ENCODE results near the gene TMC8.
"Not testable (repeated sequence)": the region's sequence is repeated elsewhere in the genome, so short reads cannot be mapped to it uniquely, and the experiment has no call there.

The TMC8 gene

DNA sequence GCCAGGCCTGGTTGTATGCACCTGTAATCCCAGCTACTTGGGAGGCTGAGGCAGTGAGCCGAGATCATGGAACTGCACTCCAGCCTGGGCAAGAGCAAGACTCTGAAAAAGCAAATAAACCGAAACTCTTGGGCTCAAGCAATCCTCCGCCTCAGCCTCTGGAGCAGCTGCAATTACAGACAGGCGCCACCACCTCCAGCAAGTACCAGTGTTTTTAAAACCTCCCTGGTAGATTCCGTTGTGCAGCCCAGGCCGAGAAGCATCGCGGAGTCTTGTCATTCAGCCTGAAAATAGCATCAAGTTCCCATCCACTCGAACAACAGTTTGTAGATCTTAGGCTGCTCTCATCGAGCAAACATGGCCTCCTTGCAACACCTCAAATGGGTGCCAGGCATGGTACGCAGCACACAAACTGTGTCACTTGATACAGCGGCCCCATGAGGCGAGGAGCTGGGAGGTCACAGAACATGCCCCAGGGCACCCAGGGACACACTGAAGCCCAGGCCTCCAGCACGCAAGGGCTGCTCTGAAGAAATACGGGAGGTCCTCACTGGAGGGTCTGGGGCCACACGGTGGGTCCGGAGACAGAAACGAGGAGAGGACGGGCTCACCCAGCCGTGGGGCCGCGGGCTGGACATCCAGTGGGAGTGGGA lies 20.1 kb upstream of the TMC8 start:
- no peak for DNase-seq

DNA sequence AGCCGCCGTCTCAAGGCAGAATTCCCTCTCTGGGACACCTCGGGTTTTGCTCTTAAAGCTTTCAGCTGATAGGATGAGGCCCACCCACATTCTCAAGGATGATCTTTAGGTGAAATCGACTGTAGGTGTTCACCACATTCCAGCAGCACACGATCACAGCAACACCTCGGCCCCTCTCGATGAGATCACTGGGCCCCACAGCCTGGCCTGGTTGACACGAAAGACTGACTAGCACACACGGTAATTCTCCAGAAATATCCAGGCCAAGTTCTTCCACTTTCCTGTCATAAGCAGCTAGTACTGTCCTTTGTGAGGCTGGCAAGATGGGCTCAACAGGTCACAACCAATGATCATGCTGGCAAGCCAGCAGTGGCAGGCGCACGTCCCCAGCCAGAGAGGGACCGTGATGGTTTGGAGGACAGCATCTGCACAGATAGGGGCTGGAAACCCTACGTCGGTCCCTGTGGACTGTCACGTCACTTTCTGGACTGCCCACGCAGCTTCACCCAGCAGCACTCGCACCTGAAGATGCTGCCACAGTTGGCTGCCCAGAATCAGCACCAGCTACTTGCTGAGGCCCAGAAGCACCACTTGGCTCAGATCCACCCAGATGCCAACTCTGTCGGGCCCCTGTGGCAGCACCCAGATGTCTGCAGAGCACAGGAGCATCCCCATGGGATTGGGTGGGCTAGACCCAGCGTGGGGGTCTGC lies 19.4 kb upstream of the TMC8 start:
- DNase-seq = no peak

DNA sequence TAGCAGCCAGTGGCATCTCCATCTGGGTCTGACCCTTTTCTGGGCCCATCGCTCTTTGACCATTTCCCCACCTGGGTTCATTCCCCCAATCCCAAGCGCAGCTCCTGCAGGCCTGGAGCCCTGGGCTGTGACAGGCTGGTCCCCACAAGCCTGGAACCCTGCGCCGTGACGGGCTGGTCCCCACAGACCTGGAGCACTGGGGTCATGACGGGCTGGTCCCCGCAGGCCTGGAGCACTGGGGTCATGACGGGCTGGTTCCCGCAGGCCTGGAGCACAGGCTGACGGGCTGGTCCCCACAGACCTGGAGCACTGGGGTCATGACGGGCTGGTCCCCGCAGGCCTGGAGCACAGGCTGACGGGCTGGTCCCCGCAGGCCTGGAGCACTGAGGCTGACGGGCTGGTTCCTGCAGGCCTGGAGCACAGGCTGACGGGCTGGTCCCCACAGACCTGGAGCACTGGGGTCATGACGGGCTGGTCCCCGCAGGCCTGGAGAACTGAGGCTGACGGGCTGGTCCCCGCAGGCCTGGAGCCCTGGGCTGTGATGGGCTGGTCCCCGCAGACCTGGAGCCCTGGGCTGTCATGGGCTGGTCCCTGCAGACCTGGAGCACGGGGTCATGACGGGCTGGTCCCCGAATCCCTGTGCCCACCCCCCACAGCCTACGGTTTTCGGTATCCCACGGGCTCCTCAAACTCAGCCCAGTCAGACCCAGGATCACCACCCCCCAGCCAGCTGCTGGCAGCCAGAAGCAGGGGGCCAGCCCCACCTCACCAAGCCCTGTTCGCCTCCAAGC lies 18.6 kb upstream of the TMC8 start:
- no peak for DNase-seq

DNA sequence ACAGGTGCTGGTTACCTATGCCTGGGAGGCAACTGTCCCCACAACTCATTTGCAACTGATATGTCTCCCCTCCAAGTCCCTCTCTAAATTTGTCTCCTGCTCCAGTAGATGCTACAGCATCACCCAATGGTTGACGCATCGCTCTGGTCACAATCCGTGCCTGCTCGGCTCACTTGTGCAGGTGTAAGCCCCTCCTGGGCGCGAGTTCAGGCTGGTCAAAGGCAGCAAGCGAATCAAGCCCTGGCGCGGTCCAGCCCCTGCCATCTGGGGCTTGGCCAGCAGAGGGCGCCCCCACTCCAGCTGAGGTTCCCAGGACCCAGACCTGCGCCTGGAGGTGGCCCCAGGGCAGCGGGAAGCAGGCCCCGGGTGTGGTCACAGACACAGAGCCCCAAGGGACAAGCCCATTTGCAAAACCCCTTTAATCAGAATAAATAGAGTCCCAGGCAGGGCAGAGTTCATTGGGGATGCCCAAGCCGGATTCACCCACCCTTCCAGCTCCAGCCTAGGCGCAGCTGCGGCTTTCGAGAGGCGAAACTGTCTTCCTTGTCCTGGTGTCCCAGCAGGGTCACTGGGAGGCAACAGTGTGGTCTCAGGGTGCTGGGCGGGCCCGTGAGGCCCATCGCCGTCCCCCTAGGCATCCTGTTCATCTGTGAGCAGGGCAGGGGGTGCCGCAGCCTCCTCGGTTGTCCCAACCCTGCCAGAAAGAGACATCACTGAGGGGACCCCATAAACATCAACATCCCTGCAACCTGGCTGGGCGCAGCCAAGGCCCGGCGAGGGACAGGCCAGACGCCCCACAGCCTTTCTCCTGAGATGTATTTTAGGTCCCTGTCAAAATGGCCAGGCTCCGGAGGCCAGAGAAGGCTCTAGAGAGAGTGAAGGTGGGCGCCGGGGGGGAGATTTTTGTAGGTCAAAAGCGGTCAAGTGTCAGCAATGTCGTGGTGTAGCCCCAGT lies 17.8 kb upstream of the TMC8 start:
- peak; percentile 40 to 42 for DNase-seq

DNA sequence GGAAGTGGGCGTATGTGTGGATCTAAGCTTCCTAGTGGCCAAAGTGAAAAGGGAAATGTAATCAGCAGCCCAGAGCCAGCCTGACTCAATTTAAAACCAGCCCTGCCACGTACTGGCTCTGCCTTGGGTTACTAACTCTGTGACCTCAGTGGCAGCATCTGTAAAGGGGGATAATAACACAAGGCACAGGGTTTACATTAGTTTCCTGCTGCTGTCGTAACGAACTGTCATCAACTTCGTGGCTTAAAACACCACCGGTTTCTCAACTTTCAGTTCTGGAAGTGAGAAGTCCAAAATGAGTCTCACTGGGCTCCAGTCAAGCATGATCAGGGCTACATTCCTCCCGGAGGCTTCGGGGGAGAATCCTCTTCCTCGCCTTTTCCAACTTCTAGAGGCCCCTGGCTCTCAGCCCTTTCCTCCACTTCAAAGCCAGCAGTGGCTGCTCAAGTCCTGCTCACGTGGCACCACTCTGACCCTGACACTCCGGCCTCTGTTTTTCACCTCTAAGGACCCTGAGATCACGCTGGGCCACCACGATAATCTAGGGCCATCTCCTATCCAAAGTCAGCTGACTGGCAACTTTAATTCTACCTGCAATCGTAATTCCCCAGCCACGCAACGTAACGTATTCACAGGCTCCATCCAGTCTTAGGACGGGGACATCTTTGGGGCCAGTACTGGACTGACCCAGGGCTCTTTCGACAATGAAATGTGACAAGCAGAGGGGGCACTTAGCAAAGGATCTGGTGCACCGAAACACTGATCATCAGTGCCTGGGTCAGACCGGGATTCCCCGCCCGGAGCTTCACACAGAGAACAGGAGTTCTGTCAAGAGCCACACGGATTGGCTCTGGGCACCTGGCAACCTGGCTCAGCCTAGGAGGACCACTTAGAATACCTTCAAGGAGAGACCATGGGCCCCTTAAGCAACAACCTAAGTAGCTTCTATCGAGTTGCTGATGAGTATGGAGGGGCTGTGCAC lies 16.5 kb upstream of the TMC8 start:
- DNase-seq = no peak

DNA sequence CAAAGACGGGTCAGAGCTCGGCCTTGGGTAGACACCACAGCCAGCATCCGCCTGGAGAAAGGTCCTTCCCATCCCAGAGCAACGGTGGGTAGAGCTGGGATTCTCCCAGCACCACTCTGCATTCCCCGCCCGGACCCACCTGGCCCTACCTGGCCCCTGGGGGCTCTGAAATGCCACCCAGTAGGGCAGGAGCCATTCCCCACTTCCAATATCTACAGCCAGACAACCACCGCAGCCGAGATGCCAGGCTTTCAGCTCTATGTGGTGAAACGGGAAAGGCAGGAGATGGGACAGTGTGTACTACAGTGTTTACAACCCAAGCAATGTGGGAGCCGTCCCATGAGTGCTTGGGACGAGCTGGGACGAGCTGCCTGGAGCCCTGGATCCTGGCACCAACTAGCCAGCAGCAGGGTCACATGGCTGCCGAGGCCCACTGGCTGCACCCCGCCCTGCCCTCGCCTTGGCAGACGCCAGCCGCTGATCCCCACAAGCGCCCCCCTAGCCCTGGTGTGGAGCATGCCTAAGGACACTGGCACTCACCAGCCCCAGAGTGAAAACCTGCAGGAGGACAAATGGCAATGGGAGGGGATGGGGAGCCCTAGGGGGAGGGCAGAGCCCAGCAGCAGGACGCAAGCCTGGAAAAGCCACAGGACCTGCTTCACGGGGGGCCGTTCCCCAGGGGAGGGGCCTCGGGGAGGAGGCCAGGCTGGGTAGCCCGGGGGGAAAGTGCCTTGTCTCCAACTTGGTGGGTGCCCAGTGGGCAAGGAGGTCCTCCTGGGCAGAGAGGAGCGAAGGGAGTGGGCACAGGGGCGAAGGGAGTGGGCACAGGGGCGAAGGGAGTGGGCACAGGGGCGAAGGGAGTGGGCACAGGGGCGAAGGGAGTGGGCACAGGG lies 15.5 kb upstream of the TMC8 start:
- DNase-seq = no peak

DNA sequence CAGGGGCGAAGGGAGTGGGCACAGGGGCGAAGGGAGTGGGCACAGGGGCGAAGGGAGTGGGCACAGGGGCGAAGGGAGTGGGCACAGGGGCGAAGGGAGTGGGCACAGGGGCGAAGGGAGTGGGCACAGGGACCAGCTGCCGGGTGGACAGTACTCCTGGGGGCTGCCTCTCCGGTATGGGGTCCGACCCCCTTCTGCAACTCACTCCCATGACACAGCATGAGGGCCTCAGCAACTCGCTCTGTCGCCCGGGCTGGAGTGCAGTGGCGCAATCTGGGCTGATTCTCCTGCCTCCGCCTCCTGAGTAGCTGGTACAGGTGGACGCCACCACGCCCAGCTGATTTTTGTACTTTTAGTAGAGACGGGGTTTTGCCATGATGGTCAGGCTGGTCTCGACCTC lies 14.8 kb upstream of the TMC8 start:
- DNase-seq = not testable (repeated sequence)

DNA sequence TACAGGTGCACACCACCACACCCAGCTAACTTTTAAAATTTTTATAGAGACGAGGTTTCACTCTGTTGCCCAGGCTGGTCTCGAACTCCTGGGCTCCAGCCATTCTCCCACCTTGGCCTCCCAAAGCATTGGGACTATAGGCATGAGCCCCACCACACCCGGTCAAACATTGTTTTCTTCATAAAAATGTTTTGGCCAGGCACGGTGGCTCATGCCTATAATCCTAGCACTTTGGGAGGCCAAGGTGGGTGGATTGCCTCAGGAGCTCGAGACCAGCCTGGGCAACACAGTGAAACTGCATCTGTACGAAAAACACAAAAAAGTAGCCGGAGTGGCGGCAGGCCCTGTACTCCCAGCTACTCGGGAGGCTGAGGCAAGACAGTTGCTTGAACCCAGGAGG lies 14.2 kb upstream of the TMC8 start:
- DNase-seq = no peak

DNA sequence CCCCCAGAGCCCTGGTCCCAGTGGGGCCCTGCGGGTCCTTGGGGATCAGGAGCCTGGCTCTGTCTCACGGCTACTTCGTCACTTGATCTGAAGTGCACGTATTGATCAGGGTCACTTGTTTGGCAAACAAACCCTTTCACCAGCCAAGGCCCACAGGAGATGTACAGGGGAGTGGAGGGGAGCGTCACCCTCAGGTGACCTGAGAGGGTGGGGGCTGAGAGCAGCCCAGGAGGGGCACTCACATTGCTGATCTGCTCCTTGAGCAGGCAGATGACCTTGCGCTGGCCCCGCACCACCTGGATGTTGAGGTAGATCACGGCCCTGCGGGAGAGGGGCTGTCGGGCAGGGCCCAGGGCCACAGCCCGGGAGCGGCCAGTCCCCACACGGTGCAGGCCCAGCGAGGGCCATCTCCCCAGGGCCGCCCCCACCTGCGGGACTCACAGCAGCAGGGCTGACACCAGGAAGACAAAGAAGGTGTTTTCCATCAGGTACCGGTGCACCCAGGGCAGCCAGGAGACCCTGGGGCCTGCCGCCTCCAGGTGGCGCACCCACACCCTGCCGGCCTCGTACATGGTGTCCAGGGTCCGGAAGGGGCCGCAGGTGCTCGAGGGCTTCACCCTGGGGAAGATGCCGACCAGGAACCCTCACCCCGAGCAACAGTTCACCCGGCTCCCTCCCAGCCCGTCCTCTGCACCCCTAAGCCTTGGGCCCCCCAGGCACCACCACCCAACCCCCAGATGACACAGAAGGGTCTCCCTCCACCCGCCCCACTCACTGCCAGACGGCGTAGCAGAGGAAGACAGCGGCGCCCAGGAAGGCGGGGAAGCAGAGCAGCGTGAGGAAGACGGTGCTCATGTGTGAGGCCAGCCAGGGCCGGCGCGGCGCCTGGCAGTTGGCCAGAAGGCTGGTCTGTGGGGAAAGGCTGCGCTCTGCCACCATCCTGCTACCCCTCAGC lies 13.3 kb upstream of the TMC8 start:
- DNase-seq = no peak

DNA sequence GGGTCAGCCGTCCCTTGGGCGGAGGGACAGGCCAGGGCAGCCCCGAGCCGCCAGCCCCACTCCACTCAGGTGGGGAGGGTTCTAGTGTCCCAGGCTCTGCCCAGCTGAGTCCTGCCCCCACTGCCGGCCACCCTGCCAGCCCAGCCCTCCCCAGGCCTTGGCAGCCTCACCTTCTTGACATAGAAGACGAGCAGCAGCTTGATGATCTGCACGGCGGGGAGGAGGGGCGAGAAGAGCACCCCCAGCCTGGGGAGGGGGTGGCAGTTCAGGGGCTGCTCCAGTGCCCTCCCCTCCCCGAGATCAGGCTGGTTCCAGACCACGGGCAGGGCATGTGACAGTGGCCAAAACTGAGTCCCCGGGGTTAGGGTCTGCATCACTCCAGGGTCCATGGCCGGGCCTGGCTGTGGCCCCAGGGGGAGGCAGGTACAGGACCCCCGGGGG lies 11.8 kb upstream of the TMC8 start:
- DNase-seq = no peak

DNA sequence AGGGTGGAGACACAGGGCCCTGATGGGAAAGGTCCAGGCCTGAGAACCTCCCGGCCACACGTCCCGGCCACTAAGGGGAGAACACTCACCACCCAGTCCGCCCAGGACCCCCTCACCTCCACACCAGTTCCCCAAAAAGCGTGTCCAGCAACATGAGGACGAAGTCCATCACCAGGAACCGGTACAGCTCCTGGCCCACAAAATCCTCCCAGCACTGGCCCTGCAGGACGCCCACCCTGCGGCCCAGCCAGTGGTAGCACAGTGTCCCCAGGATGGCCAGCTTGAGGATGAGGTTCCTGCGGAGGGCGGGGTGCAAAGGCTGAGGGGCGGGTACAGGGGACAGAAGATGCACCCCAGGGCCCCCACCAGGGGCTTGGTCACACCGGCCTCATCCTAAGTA lies 10.0 kb upstream of the TMC8 start:
- DNase-seq = no peak

DNA sequence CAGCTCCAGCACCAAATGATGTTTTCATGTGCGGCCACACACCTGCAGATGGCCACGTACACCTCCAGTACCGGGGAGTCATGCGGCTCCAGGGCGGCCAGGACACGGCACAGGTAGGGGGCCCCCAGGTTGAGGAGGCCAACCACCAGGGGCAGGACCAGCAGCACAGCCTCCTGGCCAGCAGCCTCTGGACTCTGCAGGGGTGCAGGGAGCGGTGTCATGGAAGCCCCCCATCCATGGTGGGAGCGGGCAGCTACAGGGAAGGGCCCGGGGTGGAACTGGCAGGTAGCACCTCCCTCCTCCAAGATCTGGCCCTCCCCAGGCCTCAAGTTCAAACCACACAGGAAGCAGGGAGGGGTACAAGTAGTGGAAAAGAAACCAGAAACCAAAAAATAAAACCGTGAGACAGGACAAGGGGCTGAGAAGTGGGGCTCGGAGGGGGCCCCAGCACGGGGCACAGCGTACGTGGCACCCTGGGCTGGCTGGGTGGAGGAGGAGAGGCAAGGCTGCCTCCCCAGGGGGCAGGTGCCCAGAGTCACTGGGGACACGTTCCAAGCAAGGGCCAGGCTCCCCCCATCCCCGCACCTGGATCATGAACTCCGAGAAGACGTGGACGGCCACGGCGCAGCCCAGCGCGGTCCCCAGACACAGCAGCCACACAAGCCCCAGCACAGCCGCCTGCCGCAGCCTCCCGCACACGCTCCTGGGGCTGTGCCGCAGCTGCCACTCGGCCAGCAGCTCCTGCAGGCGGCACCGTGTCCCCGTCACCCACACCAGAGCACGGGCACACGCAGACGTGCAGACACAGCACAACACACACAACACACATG lies 9.4 kb upstream of the TMC8 start:
- peak in 1 of 2 experiments; percentile 26 for DNase-seq

DNA sequence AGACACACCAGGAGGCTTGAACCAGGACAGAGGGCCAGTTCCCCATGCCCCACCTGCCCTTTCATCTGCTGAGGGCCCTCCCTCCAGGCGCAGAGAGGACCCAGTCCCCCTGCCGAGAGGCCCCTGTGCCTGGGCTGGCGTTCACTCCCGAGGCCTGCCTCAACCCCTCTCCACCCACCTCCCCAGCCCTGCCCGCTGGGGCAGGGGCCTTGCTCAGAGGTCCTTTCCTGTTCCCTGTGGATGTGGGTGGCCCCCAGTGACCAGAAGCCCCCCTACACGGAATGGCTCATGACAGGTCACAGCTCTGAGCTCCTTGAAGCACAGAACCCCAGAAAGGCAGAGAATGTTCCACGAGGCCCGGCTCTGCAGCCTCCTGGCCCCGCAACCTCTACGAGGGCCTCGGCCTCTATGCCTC lies 8.8 kb upstream of the TMC8 start:
- no peak for DNase-seq

DNA sequence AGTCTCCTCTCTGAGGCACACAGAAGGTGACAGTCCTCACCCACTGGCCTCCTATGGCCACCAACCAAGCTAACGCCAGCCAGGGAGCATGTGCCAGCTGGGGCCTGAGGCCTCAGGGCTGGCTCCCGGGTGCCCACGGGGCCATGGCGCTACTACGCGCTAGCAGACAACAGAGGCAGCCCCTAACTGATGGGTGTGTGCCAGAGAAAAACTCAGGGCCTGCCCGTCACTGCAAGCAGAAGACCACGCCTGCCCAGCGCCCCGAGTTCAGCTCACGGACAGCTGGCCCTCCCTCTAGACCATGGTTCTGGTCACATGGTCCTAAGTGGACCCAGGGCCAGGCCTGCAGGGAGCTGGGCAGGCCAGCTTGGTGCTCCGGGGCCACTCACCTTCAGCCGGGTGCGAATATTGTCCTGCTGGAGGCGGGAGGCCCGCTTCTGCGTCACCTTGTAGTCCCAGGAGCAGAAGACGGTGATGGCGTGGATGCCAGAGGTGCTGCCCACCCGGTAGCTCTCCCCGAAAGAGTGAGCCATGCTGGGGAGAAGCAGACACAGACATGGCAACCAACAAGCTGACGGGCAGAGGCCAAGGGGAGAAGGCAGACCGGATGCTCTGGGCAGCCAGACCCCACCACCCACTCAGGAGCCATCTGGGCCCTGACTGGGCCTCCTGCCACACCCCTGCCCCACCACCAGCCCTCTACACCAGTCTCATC lies 8.2 kb upstream of the TMC8 start:
- DNase-seq = no peak

DNA sequence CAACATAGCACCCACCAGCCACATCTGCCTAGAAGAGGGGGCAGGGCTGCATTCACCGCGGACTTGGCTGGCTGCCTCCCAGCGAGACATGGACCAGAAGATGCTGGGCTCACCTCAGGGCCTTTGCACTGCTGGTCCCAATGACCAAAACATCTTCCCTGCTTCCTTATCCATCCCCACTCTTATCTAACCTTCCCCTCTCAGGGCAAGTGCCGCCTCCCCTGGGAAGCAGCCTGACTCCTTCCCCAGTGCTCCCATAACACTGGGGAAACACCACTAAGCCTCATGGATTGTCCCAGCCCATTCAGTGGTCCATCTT lies 7.7 kb upstream of the TMC8 start:
- DNase-seq = no peak

DNA sequence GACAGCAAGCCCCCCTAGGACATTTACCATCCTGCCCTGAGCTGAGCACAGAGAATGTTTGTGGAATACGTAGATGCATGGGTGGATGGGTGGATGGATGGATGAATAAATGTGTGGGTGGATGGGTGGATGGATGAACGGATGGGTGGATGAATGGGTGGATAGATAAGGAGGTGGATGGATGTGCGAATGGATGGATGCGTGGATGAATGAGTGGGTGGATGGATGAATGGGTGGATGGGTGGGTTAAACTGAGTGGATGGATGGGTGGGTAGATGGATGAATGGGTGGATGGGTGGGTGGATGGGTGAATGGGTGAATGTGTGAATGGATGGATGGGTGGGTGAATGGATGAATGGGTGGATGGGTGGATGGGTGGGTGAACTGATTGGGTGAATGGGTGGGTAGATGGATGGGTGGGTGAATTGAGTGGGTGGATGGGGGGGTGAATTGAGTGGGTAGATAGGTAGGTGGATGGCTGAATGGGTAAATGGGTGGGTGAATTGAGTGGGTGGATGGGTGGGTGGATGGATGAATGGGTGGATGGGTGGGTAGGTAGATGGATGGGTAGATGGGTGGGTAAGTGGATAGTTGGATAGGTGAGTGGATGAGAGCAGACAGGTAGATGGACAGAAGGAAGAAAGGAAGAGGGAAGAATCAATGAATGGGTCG lies 7.2 kb upstream of the TMC8 start:
- DNase-seq = no peak

All from Kasumi-1 (cell line).